K562 (cell line): Measurements from ENCODE around the gene CHRNA9.

Experiments used
- CTCF ChIP-seq, 3 experiments: IDR thresholded peaks in 2 of 3; conservative IDR thresholded peaks in 1 of 3; 2 replicates each; pipeline ENCODE4 v1.5.1; 2011 to 2012; ENCODE audit warnings: low read length in 3 of 3, mild to moderate bottlenecking in 3 of 3, control low read depth in 2 of 3, improper control_type of control experiment in 1 of 3, inconsistent platforms in 1 of 3, low read depth in 1 of 3, mixed read lengths in 1 of 3, moderate library complexity in 1 of 3; ENCODE audit not compliant: insufficient read depth in 2 of 3
- E2F6 ChIP-seq, 2 experiments: IDR thresholded peaks; 2 replicates each; pipeline ENCODE4 v1.6.1; 2011; ENCODE audit warnings: borderline replicate concordance in 1 of 2, control low read depth in 1 of 2, low read depth in 1 of 2, low read length in 1 of 2, mild to moderate bottlenecking in 1 of 2, mixed read lengths in 1 of 2, moderate library complexity in 1 of 2; ENCODE audit not compliant: insufficient read depth in 1 of 2, insufficient read length in 1 of 2, poor library complexity in 1 of 2, severe bottlenecking in 1 of 2; ENCODE audit errors: extremely low read depth in 1 of 2
- FOXP1 ChIP-seq: sonication (generic); formaldehyde crosslinking; IDR thresholded peaks from 2 replicates; pipeline ENCODE4 v1.8.0; 2022; ENCODE audit warnings: mild to moderate bottlenecking, missing genetic modification reagents
- KAT7 ChIP-seq: sonication (generic); formaldehyde crosslinking; IDR thresholded peaks from 2 replicates; pipeline ENCODE4 v1.8.0; 2022; ENCODE audit warnings: missing genetic modification reagents, mild to moderate bottlenecking, borderline replicate concordance
- MYC ChIP-seq, 2 experiments: fragments of 250-450 bp in 1 of 2; sonication (Bioruptor Pico) in 1 of 2; IDR thresholded peaks; 2 replicates each; pipeline versions ENCODE4 v1.5.1 to v1.6.1; 2012 to 2021; ENCODE audit warnings: low read depth in 2 of 2, borderline replicate concordance in 1 of 2, improper control_type of control experiment in 1 of 2, low read length in 1 of 2, mild to moderate bottlenecking in 1 of 2, moderate library complexity in 1 of 2
- PURB ChIP-seq: sonication (generic); formaldehyde crosslinking; IDR thresholded peaks from 2 replicates; pipeline ENCODE4 v1.9.0; 2021; ENCODE audit warnings: low read depth, mild to moderate bottlenecking, missing genetic modification reagents
- REST ChIP-seq, 2 experiments: fragments of 450-650 bp; formaldehyde crosslinking in 1 of 2; IDR thresholded peaks; 2 replicates each; pipeline versions ENCODE4 v1.4.0 to v1.6.1; 2014 to 2020; ENCODE audit warnings: mild to moderate bottlenecking in 2 of 2, borderline replicate concordance in 1 of 2, low read depth in 1 of 2
- ZBTB26 ChIP-seq: fragments of 450-650 bp; formaldehyde crosslinking; IDR thresholded peaks from 2 replicates; pipeline ENCODE4 v1.4.0; 2022; ENCODE audit warnings: missing genetic modification characterization
- ZKSCAN1 ChIP-seq: fragments of 150-350 bp; IDR thresholded peaks from 2 replicates; pipeline ENCODE4 v1.6.1; 2016; ENCODE audit warnings: low read depth, low read length
- ZNF146 ChIP-seq: IDR thresholded peaks from one replicate; pipeline ENCODE4 v1.6.1; 2018; ENCODE audit warnings: missing compliant biosample characterization; ENCODE audit not compliant: unreplicated experiment
- ZNF518B ChIP-seq: fragments of 250-450 bp; sonication (Bioruptor Pico); IDR thresholded peaks from 2 replicates; pipeline ENCODE4 v1.5.0; 2021; ENCODE audit warnings: mild to moderate bottlenecking, moderate library complexity

- TF ChIP-seq FOXP1 (CRISPR knock-in tag) (no peak), MYC (IDR thresholded peaks at IDR 0.05; ENCODE audit: low read depth, low read length) (no peak), MYC (CRISPR knock-in tag; IDR thresholded peaks at IDR 0.05; ENCODE audit: borderline replicate concordance, low read depth) (no peak), E2F6 (IDR thresholded peaks at IDR 0.05; ENCODE audit: borderline replicate concordance in 1 of 2, extremely low read depth in 1 of 2, insufficient read depth in 1 of 2, insufficient read length in 1 of 2, low read depth in 1 of 2, low read length in 1 of 2, poor library complexity in 1 of 2, severe bottlenecking in 1 of 2) (no peak), PURB (no peak), ZBTB26 (CRISPR knock-in tag) (no peak), ZKSCAN1 (no peak), CTCF (IDR thresholded peaks at IDR 0.05 in 2 of 3, conservative IDR thresholded peaks at IDR 0.05 in 1 of 3; ENCODE audit: insufficient read depth in 2 of 3, low read depth in 1 of 3, low read length in 3 of 3) (no peak), ZNF146 (CRISPR knock-in tag) (no peak), ZNF518B (CRISPR knock-in tag) (no peak), REST (IDR thresholded peaks at IDR 0.05; ENCODE audit: borderline replicate concordance) (no peak), REST (CRISPR knock-in tag; IDR thresholded peaks at IDR 0.05; ENCODE audit: low read depth) (no peak), KAT7 (CRISPR knock-in tag) (no peak)
Observed at GRCh38 chr4:40288566-40288965, 46.6 kb upstream of the CHRNA9 start.
